Brain microvascular endothelial cell (primary cell): Measurements from ENCODE around the gene ERVW-1.

Experiments
- DNase-seq: peaks from one replicate; pipeline ENCODE4 v3.0.0-alpha.2; 2020
- H3K27ac ChIP-seq: fragments of 250-450 bp; sonication (Bioruptor Pico); 2 replicates; pipeline ENCODE4 v1.5.1; 2020; ENCODE audit warnings: mild to moderate bottlenecking, moderate library complexity
- H3K27me3 ChIP-seq: fragments of 250-450 bp; sonication (Bioruptor Pico); replicated peaks from 2 replicates; pipeline ENCODE4 v1.5.1; 2020; ENCODE audit warnings: mild to moderate bottlenecking
- H3K36me3 ChIP-seq: fragments of 250-450 bp; sonication (Bioruptor Pico); replicated peaks from 2 replicates; pipeline ENCODE4 v1.5.1; 2020; ENCODE audit warnings: mild to moderate bottlenecking
- H3K4me3 ChIP-seq: 2 replicates; pipeline ENCODE4 v1.5.1; 2011; ENCODE audit warnings: low read depth, mild to moderate bottlenecking, control low read depth, low read length, moderate library complexity
- in situ Hi-C: cut with HindIII; loops from 2 replicates; pipeline ENCODE4 v1.10.0; 2017; ENCODE audit warnings: low sequenced_read_pairs, low pct_ligation_motif_present
- TF ChIP-seq, protein P1 (sequence below): IDR thresholded peaks from 2 replicates; pipeline ENCODE4 v1.5.1; 2011; ENCODE audit warnings: low read depth, mild to moderate bottlenecking, moderate library complexity, low read length, control low read depth, inconsistent platforms; ENCODE audit errors: missing control alignments

Gene ERVW-1

DNA sequence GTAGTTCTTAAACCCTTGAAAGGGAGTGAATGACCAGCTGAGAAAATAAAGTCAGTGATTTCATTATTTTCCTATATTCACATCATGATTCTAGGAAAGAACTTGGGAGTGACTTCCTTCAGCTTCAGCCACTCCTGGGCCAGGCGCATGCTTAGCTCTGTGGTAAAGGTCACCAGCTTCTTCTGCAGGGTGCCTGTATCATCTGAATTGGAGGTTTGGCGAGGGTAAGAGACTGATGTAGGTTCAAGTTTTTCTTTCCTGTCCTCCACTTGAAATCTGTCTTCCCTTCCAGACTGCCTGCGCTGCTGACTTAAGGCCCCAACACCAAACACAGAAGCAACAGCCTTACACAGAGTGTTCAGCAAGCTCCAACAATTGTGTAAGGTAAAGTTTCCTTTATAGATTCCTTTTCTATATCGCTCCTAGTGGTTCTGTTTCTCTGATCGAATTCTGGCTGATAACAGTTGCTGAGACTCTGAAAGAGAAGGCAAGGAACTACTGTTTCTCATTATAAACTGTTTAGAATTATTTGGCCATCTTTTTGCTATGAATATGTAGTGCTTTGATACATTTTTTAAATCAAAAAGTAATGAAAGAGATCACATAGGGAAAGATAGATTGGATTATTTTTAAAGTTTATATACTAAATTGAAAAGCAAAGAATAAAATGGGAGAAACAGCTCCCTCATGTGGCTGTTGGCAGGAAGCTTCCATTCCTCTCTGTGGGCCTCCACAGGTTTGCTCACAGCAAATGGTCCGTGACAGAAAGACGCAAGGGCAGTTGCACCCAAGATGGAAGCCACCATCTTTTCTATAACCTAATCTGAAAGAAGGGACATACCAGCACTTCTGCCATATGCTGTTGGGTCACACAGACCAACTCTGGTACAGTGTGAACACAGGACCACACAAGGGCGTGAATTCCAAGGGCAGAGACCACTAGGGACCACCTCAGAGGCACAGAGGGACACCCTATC lies 16.4 kb downstream of the ERVW-1 start:
- TF ChIP-seq, protein P1, sequence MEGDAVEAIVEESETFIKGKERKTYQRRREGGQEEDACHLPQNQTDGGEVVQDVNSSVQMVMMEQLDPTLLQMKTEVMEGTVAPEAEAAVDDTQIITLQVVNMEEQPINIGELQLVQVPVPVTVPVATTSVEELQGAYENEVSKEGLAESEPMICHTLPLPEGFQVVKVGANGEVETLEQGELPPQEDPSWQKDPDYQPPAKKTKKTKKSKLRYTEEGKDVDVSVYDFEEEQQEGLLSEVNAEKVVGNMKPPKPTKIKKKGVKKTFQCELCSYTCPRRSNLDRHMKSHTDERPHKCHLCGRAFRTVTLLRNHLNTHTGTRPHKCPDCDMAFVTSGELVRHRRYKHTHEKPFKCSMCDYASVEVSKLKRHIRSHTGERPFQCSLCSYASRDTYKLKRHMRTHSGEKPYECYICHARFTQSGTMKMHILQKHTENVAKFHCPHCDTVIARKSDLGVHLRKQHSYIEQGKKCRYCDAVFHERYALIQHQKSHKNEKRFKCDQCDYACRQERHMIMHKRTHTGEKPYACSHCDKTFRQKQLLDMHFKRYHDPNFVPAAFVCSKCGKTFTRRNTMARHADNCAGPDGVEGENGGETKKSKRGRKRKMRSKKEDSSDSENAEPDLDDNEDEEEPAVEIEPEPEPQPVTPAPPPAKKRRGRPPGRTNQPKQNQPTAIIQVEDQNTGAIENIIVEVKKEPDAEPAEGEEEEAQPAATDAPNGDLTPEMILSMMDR: peak; percentile 88
- peak; percentile 30 for DNase-seq
- Histone ChIP-seq H3K27ac (no peak overlapping the region), H3K4me3 (no peak overlapping the region), H3K36me3 (peaks cover 6% of the 10 kb centered on the region), H3K27me3 (no peaks in the 10 kb centered on the region)
- in situ Hi-C loops: no loop called here

DNA sequence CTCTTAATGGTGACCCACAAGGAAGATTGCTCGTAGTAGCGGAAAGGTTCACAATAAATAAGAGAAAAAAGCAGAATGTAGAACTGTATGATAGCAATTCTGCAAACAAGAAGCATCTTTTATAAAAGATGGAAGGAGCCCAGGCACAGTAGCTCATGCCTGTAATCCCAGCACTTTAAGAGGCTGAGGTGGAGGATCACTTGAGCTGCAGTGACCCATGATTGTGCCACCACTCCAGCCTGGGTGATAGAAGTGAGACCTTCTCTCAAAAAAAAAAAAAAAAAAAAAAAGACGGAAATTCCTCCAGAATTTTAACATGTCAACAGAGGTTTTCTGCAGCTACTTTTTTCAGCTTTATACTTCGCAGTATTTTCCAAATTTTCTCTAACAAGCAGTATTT lies 17.2 kb downstream of the ERVW-1 start:
- in situ Hi-C loops: no loop called here
- Histone ChIP-seq H3K27ac (no peak overlapping the region), H3K27me3 (no peaks in the 10 kb centered on the region), H3K36me3 (peaks cover 13% of the 10 kb centered on the region), H3K4me3 (no peak overlapping the region)
- TF ChIP-seq, protein P1: no peak
- DNase-seq: no peak

DNA sequence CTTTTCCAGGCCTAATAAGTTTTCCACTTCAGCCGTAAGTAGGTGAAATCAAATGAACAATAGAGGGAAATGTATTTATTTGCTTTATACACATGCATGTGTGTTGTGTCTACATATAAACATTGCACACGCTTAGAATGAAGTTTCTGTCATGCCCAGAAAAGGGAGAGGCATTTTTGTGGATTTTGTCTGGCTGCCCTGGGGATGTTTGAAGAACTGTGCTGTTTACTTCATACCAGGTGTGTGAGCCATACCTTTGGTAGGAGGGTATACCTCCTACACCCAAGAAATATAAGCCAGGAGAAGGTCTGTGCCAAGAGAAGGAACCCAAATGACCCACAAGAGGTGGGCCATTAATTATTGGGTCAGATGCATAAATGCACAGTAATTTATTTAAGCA lies 17.6 kb downstream of the ERVW-1 start:
- H3K27ac ChIP-seq: no peak overlapping the region
- no peak for DNase-seq
- no peaks in the 10 kb centered on the region for H3K27me3 ChIP-seq
- in situ Hi-C loops: no loop called here
- TF ChIP-seq, protein P1: no peak
- peaks cover 16% of the 10 kb centered on the region for H3K36me3 ChIP-seq
- H3K4me3 ChIP-seq: no peak overlapping the region

DNA sequence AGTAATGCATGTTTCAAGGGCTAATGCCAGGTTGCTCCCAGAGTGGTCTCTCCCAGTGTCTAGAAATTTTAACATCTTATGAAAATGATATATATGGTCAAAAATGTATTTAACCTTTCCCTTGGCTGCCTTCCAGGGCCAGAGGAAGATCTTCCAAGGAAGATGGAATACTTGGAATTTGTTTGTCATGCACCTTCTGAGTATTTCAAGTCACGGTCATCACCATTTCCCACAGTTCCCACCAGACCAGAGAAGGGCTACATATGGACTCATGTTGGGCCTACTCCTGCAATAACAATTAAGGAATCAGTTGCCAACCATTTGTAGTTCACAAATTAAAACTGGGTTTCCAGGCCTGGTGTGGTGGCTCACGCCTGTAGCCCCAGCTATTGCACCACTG lies 21.5 kb downstream of the ERVW-1 start:
- Histone ChIP-seq H3K27ac (no peak overlapping the region), H3K27me3 (no peaks in the 10 kb centered on the region), H3K36me3 (peaks cover 32% of the 10 kb centered on the region), H3K4me3 (no peak overlapping the region)
- DNase-seq: no peak
- TF ChIP-seq, protein P1: no peak
- in situ Hi-C loops: no loop called here

DNA sequence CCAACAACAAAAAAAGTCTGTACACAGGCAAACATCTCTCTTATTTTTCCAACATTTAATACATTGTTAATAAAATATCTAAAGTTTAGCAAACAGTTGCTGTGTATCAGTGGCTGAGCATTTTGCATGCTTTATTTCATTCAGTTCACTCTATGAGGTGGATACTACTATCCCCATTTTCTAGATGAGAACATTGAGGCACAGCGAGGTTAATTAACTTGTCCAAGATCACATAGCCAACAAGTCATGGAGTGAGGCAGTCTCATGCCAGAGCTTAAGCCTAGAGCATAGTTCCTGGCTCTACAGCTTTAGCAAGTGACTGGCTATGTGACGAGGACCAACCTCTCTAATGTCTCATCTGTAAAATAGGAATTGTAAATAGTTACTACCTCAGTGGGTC lies 26.1 kb downstream of the ERVW-1 start:
- no peak overlapping the region for H3K27ac ChIP-seq
- no peak overlapping the region for H3K4me3 ChIP-seq
- TF ChIP-seq, protein P1: no peak
- H3K27me3 ChIP-seq: no peaks in the 10 kb centered on the region
- in situ Hi-C loops: no loop called here
- peaks cover 36% of the 10 kb centered on the region for H3K36me3 ChIP-seq
- no peak for DNase-seq
